GM11168 (cell line): ENCODE measurements around the gene PTX4.

Experiments used
- in situ Hi-C: fragments of 300-500 bp; cut with MboI; formaldehyde crosslinking; loops from one replicate; pipeline ENCODE4 v1.12.0; 2022; ENCODE audit warnings: low sequenced_read_pairs; ENCODE audit not compliant: unreplicated experiment

Gene PTX4

DNA sequence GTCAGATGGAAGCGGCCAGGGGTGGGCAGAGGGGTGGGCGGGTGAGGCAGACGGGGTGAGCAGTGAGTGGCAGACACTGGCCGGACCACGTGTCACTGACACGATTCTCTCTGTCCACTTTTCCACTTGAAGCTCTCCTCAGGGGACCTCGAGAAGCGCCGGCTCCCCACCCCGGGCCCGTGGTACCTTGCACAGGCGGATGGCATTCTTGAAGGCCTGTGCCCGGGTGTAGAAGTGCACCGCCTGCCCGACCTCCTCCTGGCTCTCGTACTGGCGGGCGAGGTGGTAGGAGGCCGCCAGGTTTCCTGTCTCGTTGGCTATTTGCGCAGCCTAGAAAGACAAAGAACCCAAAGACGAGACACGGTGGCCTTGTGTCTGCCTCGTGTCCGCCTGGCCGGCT lies 35.6 kb upstream of the PTX4 start:
- in situ Hi-C loops, result no loop called here

DNA sequence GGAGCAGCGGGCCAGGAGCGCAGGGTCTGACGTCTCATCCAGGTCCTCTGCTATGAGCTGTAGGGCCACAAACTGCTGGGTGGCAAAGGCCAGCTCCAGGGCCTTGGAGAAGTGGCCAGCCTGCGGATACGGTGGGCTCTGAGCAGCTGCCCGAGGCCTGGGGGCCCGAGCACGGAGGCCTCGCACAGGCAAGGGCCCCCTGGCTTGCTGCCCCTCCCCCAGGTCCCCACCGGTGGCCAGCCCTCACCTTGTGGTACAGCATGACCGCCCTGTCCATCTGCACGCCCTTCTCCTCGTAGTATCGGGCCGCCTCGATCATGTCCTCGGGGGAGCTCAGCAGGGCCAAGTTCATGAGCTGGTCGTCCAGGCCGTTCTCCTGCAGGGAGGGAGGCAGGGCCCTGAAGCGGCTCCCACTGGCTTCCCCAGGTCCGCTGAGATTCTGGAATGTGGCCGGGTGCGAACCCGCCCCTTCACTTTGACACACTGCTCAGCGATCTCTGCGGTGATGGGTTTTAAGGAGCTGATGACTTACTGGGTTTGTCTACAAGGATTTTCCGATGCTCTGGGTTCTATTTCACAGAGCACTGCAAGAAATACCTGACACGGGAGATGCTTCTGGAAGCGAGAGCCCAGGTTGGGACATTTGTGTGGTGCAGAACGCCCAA lies 35.0 kb upstream of the PTX4 start:
- in situ Hi-C loops, result no loop called here

DNA sequence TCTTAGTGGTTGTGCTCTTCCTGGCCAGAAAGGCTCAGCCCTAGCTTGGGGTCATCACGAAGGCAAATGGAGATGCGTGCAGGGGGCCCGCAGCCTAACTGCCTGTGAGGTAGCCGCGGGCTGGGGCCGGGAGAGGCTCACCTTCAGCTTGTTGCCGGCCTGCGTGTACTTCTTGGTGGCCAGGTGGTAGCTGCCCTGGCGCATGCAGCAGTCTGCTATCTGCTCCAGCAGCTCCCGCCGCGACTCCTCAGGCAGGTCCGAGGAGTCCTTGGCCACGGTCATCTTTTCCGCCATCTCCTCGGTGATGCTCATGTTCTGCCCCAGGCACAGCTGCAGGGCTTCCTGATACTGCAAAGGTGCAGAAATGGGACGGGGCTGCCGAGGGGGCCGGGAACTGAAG lies 31.7 kb upstream of the PTX4 start:
- in situ Hi-C loops, result no loop called here

DNA sequence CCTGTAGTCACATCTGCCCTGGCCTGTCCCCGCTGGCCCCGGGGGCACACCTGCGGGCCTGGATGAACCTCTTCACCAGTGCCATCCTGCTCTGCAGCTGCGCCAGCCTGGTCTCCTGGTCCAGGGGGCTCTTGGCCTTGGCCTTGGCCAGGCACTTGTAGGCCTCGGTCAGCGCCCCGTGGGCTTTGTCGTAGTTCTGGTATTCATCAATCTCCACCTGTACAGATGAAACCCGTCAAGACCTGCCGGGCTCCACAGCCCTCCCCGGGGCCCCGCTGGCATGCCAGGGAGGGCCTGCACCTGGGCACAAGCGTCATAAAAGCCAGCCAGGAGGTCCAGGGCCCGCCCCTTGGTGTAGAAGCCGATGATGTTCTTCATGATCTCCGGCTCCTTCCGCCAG lies 31.1 kb upstream of the PTX4 start:
- in situ Hi-C loops, result no loop called here

DNA sequence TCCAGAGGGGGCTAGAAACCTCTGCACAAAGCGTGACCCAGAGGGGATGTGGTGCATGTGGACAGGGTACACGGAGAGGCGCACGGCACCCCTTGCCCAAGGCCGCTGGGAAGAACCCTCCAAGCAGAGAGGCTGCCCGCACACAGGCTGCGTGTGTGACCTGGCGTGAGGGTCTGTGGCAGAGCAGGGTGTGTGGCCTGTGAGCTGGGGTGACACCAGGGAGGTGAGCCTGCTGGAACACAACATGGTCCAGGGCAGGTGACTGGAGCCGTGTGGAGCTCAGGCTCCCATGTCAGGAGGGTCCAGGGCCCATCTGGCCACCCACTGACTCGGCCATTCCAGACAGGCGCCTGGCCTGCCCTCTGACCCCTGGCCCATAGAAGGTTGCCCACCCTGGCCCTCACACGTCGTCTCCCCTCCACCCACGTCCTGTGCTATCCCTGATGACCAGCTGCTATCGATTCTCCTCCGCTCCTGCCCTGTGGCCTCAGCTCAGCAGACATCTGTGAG lies 29.9 kb upstream of the PTX4 start:
- in situ Hi-C loops, result no loop called here

DNA sequence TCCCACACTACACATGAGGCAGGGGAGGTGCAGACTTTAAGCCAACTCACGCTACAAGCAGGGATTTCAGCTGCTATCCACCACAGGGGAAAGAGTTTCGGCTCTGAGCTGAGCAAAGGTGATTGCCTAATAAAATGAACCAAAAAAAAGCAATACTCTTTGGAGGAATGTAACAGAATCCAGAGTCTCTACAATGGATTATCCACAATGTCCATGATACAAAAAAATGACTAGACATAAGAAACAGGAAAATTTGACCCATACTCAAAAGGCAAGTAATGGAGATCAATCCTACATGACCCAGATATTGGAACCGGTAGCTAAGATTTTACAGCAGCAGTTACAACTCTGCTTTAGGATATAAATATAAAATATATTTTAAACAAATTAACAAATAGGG lies 25.8 kb upstream of the PTX4 start:
- in situ Hi-C loops, result no loop called here

DNA sequence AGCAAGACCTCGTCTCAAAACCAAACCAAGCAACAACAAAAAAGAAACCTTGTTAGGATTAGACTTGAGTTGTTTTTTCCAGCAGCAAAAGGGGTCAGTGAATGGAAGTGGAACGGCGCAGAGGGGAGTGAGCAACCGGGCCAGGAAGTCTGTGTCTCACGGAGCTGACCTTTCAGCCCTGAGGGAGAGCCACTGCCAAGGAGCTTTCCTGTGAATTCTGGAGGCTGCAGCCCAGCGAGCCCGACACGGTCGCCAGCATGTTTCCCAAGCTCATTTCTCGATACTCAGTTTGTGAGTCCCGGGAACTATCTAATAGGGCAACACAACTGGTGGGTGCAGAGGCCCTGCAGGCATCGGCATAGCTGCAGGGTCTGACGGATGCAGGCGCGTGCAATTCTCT lies 24.0 kb upstream of the PTX4 start:
- in situ Hi-C loops, result no loop called here

DNA sequence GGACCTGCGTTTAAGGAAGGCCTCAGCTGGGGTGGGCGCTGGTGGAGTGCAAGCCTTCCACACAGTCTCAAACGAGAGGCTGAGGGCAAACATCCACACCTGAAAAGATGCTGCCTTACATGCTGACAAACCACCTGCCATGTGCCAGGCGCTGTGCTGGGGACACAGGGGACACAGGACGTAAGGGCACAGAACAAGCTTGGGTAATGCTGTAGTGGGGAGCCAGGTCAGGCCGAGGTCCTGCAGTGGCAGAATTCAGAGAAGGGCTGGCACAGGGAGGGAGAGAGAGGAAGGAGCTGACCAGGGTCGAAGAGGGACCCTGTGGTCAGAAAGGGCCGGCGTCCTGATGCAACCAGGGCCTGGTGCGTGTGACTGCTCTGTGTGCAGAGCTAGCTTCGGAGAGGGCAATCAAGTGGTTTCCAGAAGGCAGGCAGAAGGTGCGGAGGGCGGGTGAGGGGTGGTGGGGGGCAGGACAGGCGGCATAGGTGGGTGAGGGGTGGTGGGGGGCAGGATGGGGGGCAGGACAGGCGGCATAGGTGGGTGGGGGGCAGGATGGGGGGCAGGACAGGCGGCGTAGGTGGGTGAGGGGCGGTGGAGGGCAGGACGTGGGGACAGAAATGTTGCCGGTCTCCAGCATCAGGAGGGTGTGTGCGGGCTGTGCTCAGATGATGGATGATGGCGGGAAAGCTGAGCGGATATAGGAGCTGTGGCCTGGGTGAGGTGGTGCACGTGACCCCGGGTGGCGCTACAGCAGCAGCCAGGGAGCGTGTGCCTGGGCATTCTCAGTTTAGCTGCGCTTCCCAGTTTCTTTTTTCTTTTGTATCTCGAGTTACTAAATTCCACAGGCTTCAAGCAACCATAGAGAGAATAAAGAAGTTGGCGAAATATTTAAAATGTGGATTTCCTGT lies 23.2 kb upstream of the PTX4 start:
- in situ Hi-C loops, result no loop called here

DNA sequence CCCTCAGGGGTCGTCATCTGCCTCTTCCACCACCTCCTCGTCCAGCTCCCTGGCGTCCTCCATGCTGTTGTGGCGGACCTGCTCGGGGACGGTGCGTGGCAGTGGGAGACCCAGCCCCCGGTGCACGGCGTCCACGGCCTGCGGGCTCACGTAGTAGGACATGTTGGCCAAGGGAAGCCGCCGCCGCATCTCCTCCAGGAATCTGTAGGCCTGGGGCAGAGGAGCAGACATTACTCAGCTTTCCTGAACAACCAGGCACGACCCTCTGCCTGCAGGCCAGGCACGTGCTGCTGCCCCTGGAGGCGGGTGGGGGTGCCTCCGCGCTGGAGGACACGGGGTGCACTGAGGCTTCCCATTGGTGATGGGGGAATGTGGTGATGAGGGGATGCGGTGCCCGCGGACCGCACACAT lies 22.2 kb upstream of the PTX4 start:
- in situ Hi-C loops, result no loop called here

DNA sequence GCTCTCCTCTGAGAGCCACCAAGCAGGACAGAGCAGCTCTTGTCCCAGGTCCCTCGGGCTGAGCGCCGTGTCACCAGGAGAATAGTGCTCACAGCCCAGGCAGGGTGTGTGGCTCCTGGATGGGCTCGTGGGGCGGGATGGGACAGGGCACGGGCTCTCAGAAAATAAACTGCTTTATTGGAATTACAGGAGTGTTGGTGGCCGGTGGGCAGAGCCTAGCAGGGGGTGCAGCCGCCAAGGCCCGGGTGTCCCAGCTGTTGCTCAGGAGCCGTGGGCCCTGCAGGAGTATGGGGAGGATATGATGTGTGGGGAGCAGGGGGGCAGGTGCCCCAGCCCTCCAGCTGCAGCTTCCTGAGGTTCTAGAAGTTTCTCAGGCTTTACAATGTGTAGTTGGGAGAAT lies 21.5 kb upstream of the PTX4 start:
- in situ Hi-C loops, result no loop called here

DNA sequence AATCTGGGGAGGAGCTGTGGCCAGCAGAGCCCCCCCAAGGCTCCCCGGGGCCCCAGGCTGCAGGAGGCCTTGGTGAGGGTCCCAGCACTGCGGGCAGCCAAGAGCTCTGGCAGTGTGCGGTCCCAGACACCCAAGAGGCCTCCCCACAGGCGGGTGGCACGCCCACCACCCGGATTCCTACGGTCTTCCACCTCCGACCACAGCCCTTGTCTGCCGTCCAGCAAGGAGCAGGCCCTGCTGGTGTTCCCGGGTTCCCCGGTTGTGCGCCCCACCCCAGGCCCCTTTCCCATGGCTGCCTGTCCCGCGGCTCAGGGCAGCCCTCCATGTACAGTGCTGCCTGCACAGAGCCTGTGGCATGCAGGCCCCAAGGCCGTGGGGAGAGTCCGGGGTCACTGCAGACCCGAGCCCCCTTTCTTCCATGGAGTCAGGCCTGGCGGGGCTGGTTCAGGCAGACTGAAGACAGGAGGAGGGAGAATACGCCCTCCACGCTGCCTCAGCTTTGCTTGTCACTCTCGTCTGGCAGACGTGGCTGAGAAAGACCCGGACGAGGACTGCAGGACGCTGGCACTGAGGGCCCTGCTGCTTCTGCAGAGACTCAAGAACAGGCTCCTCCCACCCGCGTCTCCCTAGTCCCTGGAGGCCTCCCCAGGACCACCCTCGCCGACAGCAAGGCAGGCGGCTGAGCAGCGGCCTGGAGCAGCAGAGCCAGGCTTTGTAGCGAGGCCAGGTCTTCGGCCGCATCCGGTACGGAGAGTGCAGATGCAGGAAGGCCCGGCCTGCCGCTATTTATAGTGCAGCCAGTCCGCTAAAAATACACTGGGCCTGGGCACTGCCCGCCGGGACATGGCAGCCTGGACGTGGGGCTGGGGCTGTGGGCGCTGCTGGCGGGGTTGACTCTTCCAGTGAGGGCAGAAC lies 20.8 kb upstream of the PTX4 start:
- in situ Hi-C loops, result no loop called here

DNA sequence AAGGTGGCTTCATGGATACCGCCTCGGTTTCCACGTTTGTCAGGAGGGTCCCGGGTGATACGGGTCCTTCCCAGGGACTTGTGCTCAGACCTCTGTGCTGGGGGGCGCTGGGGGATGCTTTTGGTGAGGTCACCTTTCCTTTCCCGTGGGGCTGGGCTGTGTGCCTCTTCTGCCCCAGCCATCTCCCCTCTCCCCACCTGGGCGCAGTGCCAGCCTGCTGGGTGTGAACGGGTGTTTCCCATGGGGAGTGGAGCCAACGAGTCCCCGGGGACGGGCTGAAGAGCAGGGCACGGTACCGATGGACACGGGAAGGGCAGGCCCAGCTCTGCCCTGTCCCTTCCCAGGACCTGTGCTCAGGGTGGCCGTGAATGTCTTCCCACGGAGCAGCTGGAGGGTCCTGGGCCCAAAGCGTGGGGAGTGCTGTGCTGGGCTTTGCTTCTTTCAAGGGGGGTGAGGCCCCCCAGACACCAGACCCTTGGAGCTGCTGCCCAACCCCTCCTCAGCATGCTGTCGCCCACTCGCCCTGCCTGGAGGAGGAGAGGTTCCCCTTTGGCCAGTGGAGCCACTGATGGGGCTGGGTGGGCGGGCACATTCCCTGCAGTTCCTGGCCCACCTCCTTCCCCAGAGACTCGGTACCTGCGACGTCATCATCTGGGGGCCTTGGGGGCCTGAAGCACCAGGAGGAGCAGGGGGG lies 19.9 kb upstream of the PTX4 start:
- in situ Hi-C loops, result no loop called here

DNA sequence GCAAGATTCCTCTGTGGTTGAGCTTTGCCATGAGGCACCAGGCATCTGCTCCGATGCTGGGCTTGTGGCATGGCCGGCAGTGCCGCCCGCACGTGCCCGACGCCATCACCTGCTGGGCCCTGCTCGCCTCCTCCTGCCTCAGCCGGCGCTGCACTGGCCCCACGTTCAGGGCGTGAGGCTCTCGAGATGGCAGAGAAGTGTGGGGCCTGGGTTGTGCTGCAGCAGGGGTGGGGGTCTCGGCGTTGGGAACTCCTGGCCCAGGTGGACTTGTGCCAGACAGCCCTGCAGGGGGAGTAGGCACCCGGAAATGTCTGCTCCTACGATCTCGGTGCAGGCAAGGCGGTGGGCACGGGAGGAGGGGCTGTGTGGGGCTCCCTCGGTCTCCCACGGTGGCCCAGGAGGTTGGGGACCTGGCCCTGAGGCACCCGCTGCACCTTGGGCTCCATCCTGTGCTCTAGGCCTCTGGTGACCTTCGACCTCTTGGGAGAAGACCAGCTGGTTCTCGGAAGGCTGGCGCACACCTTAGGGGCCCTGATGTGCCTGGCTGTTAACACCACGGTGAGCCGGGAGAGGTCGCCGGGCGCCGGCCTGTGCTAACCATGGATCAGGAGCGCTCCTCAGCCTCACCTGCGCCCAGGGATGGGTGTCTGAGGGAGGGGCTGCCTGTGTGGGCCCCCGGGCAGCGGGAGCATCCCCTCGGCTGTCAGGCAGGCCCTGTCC lies 17.9 kb upstream of the PTX4 start:
- in situ Hi-C loops, result no loop called here

DNA sequence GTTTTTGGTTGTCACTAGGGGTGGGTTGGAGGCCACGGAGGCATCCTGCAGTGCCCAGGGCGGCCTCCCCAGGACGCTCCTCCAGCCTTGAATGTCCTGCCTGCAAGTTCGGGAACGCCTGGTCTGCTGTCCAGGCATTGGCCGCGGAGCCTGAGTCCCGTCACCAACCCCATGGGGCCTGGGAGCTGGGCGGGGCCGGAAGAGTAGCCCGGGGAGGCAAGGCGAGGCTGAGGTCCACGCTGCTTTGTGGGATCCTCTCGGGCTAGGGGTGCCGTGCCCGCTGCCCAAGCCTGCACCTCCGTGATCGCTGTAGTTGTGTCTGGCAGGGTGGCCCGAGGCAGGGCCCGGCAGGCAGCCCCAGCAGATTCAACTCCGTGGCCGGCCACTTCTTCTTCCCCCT lies 17.2 kb upstream of the PTX4 start:
- in situ Hi-C loops, result no loop called here

DNA sequence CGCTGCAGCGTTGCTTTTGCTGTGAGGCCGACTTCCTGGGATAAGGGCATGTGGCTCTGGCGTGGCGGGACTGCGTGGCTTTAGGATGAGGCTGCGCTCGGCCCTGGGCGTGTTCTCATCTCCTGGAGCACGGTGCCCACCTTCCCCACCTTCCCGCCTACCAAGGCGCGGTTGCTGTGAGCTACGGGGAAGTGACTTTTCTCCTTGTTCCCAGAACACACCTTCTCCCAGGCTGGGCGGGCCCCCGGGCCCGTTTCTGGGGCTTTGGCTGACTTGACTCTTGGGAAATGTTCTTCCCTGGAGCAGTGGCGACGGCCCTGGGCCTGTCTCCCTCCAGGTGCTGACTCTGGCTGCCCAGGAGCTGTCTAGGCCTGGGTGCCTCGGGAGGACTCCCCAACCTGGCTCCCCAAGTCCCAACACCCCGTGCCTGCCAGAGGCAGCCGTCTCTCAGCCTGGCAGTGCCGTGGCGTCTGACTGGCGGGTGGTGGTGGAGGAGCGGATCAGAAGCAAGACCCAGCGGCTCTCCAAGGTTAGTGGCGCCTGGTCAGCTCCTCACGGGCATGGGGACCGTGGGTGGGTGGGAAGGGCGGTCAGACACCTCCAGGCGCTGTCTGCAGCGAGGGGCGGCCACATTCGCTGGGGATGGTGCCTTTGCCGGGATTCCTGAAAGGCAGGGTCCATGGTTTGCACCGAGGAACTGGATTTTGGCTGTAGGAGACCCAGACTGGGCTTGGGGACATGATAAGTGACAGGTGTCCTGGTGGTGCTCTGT lies 16.5 kb upstream of the PTX4 start:
- in situ Hi-C loops, result no loop called here

DNA sequence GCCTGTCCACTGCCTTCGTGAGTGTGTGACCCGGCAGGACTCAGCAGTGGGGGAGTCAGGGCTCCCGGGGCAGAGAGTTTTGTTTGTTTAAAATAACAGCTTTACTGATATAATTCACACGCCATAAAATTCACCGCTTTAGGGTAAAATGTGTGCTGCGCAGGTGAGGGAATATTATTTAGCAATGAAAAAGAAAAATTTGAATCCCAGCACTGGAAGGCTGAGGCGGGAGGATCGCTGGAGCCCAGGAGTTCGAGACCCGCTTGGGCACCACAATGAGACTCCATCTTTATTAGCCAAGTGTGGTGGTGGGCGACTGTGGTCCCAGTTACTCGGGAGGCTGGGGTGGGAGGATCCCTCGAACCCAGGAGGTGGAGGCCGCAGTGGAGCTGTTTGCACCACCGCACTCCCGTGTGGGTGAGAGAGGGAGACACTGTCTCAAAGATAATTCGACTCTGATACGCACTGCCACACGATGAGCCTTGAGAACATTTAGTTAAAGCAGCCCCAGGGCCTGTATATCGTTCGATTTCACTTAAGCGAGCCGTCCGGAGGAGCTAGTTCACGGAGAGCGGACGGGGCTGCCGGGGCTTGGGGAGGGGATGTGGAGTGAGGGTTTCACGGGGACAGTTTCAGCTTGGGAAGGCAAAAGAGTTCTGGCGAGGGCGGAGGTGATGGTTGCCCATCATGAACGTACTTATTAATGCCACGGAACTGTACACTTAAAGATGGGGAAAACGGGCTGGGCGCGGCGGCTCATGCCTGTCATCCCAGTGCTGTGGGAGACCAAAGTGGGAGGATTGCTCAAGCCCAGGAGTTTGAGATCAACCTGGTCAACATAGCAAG lies 14.6 kb upstream of the PTX4 start:
- in situ Hi-C loops, result no loop called here

DNA sequence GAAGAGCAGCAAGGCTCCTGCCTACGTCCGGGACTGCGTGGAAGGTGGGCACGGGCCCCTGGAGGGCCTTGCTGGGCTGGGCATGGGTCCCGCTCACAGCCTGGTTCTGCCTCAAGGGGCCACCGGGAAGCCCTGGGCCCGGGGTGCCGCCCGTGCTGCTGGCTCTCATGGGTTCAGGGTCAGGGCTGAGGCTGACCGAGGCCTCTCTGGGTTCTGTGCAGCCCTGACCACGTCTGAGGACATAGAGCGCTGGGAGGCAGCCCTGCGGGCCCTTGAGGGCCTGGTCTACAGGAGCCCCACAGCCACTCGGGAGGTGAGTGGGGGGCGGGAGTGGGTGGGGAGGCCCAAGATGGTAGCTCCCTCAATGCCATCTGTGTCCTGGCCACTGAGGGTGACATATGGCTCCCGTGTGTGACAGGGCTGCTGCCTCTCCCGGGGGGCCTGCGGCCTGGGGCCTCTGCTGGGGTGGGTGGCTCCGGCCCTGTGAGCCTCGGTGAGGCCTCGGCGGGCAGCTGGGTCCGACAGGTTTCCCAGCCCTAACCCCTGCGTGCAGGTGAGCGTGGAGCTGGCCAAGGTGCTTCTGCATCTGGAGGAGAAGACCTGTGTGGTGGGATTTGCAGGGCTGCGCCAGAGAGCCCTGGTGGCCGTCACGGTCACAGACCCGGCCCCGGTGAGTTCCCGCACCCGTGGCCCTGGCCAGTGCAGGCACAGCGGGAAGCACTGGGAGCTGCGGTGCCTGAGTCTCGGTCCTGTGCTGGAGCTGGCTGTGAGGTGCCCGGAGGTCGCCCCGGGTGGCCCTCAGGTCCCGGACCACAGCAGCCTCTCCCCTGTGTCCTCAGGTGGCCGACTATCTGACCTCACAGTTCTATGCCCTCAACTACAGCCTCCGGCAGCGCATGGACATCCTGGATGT lies 13.6 kb upstream of the PTX4 start:
- in situ Hi-C loops, result no loop called here
